ENCODE measurements around the gene WDR91. TPM values are rescaled to one million over a fixed set of nuclear protein-coding genes. Genes with fewer than 3 reads are reported as not detected.
A peak's percentile ranks its signal among the peaks of the same experiment; 100 is the strongest.
"Not testable (repeated sequence)": the region's sequence is repeated elsewhere in the genome, so short reads cannot be mapped to it uniquely, and the experiment has no call there.

Gene WDR91
- total RNA-seq, 1 donor from 2014 or later: 5.5 TPM

- Histone ChIP-seq H2AFZ (ENCODE audit: low read depth, low read length) (peak overlapping the region; percentile 91), H4K20me1 (ENCODE audit: insufficient read depth, low read length) (peaks cover 24% of the 10 kb centered on the region), H3K79me2 (ENCODE audit: insufficient read depth, low read length) (peaks cover 32% of the 10 kb centered on the region), H3K4me1 (ENCODE audit: insufficient read depth, low read length) (peaks cover 15% of the 10 kb centered on the region), H3K27ac (ENCODE audit: low read depth, low read length) (peak overlapping the region; percentile 11), H3K9ac (ENCODE audit: low read length) (peak overlapping the region; percentile 89), H3K4me2 (ENCODE audit: low read length) (peak overlapping the region; percentile 97), H3K36me3 (ENCODE audit: insufficient read depth, low read length) (peaks cover 17% of the 10 kb centered on the region)
- not testable (repeated sequence) for H3K27me3 Mint-ChIP-seq (ENCODE audit: low read depth, unreplicated experiment); H3K27me3 ChIP-seq (ENCODE audit: insufficient read depth, low read length); H3K4me3 ChIP-seq (ENCODE audit: insufficient read depth, low read depth, low read length); H3K9me3 Mint-ChIP-seq (ENCODE audit: unreplicated experiment); DNase-seq (ENCODE audit: low read depth); H3K9me3 ChIP-seq (ENCODE audit: insufficient read depth, low read depth, low read length); FAIRE-seq
- H3K36me3 Mint-ChIP-seq (ENCODE audit: low read depth, unreplicated experiment): peaks cover 13% of the 10 kb centered on the region
- H3K4me1 Mint-ChIP-seq (ENCODE audit: low read depth, unreplicated experiment): peaks cover 22% of the 10 kb centered on the region
- peak overlapping the region; percentile 92 for H3K27ac Mint-ChIP-seq (ENCODE audit: unreplicated experiment)
- H3K4me3 Mint-ChIP-seq (ENCODE audit: unreplicated experiment): peak overlapping the region; percentile 72
Measured at GRCh38 chr7:135171581-135172291, 39.6 kb downstream of the WDR91 start.

- Histone ChIP-seq H3K9ac (ENCODE audit: low read length) (peak overlapping the region; percentile 89), H3K4me1 (ENCODE audit: insufficient read depth, low read length) (peaks cover 15% of the 10 kb centered on the region), H3K36me3 (ENCODE audit: insufficient read depth, low read length) (peaks cover 23% of the 10 kb centered on the region), H3K79me2 (ENCODE audit: insufficient read depth, low read length) (peaks cover 33% of the 10 kb centered on the region), H4K20me1 (ENCODE audit: insufficient read depth, low read length) (peaks cover 25% of the 10 kb centered on the region), H3K4me3 (ENCODE audit: insufficient read depth, low read depth, low read length) (peak overlapping the region; percentile 82), H3K27ac (ENCODE audit: low read depth, low read length) (peak overlapping the region; percentile 86), H2AFZ (ENCODE audit: low read depth, low read length) (peak overlapping the region; percentile 74), H3K4me2 (ENCODE audit: low read length) (peak overlapping the region; percentile 97)
- FAIRE-seq; DNase-seq (ENCODE audit: low read depth); H3K27me3 Mint-ChIP-seq (ENCODE audit: low read depth, unreplicated experiment); H3K9me3 ChIP-seq (ENCODE audit: insufficient read depth, low read depth, low read length); H3K9me3 Mint-ChIP-seq (ENCODE audit: unreplicated experiment); H3K27me3 ChIP-seq (ENCODE audit: insufficient read depth, low read length): not testable (repeated sequence)
- H3K36me3 Mint-ChIP-seq (ENCODE audit: low read depth, unreplicated experiment): peaks cover 15% of the 10 kb centered on the region
- H3K4me3 Mint-ChIP-seq (ENCODE audit: unreplicated experiment): peak overlapping the region; percentile 82
- H3K4me1 Mint-ChIP-seq (ENCODE audit: low read depth, unreplicated experiment): peaks cover 22% of the 10 kb centered on the region
- H3K27ac Mint-ChIP-seq (ENCODE audit: unreplicated experiment): peak overlapping the region; percentile 96
Measured at GRCh38 chr7:135170998-135171481, 40.3 kb downstream of the WDR91 start.

GRCh38 chr7:135170274-135170997 is 40.9 kb downstream of the WDR91 start, which contains the start of gene CYREN:
TSS of gene CYREN (minus strand) at chr7:135170707. CDS start at chr7:135168922, 1,785 bp downstream.
- peak within 1 kb of the TSS; percentile 96 for H3K4me3 Mint-ChIP-seq (ENCODE audit: unreplicated experiment)
- no peak for FAIRE-seq
- H3K9me3 ChIP-seq (ENCODE audit: insufficient read depth, low read depth, low read length): no peaks in the 10 kb centered on the region
- peaks cover 21% of the 10 kb centered on the region for H3K36me3 Mint-ChIP-seq (ENCODE audit: low read depth, unreplicated experiment)
- peaks cover 33% of the 10 kb centered on the region for H3K79me2 ChIP-seq (ENCODE audit: insufficient read depth, low read length)
- no peaks in the 10 kb centered on the region for H3K27me3 Mint-ChIP-seq (ENCODE audit: low read depth, unreplicated experiment)
- H3K4me3 ChIP-seq (ENCODE audit: insufficient read depth, low read depth, low read length): peak within 1 kb of the TSS; percentile 82
- peak within 1 kb of the TSS; percentile 96 for H3K27ac Mint-ChIP-seq (ENCODE audit: unreplicated experiment)
- H3K9ac ChIP-seq (ENCODE audit: low read length): peak within 1 kb of the TSS; percentile 89
- H3K4me1 Mint-ChIP-seq (ENCODE audit: low read depth, unreplicated experiment): peaks cover 22% of the 10 kb centered on the region
- no peaks in the 10 kb centered on the region for H3K27me3 ChIP-seq (ENCODE audit: insufficient read depth, low read length)
- H3K36me3 ChIP-seq (ENCODE audit: insufficient read depth, low read length): peaks cover 24% of the 10 kb centered on the region
- peaks cover 25% of the 10 kb centered on the region for H4K20me1 ChIP-seq (ENCODE audit: insufficient read depth, low read length)
- peak within 1 kb of the TSS; percentile 97 for H3K4me2 ChIP-seq (ENCODE audit: low read length)
- H3K27ac ChIP-seq (ENCODE audit: low read depth, low read length): peak within 1 kb of the TSS; percentile 86
- DNase-seq (ENCODE audit: low read depth): peak; percentile 79
- H2AFZ ChIP-seq (ENCODE audit: low read depth, low read length): peak within 1 kb of the TSS; percentile 91
- TF ChIP-seq, protein P1, sequence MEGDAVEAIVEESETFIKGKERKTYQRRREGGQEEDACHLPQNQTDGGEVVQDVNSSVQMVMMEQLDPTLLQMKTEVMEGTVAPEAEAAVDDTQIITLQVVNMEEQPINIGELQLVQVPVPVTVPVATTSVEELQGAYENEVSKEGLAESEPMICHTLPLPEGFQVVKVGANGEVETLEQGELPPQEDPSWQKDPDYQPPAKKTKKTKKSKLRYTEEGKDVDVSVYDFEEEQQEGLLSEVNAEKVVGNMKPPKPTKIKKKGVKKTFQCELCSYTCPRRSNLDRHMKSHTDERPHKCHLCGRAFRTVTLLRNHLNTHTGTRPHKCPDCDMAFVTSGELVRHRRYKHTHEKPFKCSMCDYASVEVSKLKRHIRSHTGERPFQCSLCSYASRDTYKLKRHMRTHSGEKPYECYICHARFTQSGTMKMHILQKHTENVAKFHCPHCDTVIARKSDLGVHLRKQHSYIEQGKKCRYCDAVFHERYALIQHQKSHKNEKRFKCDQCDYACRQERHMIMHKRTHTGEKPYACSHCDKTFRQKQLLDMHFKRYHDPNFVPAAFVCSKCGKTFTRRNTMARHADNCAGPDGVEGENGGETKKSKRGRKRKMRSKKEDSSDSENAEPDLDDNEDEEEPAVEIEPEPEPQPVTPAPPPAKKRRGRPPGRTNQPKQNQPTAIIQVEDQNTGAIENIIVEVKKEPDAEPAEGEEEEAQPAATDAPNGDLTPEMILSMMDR (IDR thresholded peaks at IDR 0.05; ENCODE audit: insufficient read depth, low read depth, low read length): peak; percentile 23
- TF ChIP-seq EZH2 (IDR thresholded peaks at IDR 0.05; ENCODE audit: insufficient read depth, low read length): no peak
- no peaks in the 10 kb centered on the region for H3K9me3 Mint-ChIP-seq (ENCODE audit: unreplicated experiment)
- H3K4me1 ChIP-seq (ENCODE audit: insufficient read depth, low read length): peaks cover 15% of the 10 kb centered on the region

Data from astrocyte (in vitro differentiated cells and primary cell).